CD14-positive monocyte (primary cell): Measurements from ENCODE around the gene MACO1. TPM values are rescaled to one million over a fixed set of nuclear protein-coding genes. Genes with fewer than 3 reads are reported as not detected.

Source experiments
- DNase-seq, 3 donors: peaks; one replicate each; pipeline ENCODE4 v3.0.0-alpha.2; 2011 to 2022
- H2AFZ ChIP-seq: 2 replicates; pipeline ENCODE4 v1.6.0; 2012; ENCODE audit warnings: mild to moderate bottlenecking, low read depth, low read length, inconsistent platforms; ENCODE audit not compliant: insufficient read depth, poor library complexity, severe bottlenecking
- H3K27ac ChIP-seq, 2 donors: 1 replicate in 1 of 2; 2 replicates in 1 of 2; pipeline ENCODE4 v1.5.1; 2012 to 2013; ENCODE audit warnings: low read length in 2 of 2, control low read depth in 1 of 2, inconsistent platforms in 1 of 2, low read depth in 1 of 2, mild to moderate bottlenecking in 1 of 2
- H3K27me3 ChIP-seq, 2 donors: one replicate each; pipeline versions ENCODE4 v1.6.0 to v1.6.1; 2011 to 2013; ENCODE audit warnings: low read length in 2 of 2; ENCODE audit not compliant: control insufficient read depth in 2 of 2, insufficient read depth in 2 of 2
- H3K36me3 ChIP-seq, 2 donors: replicated peaks in 1 of 2; 1 replicate in 1 of 2; 2 replicates in 1 of 2; pipeline versions ENCODE4 v1.5.1 to v1.6.1; 2012 to 2013; ENCODE audit warnings: low read length in 2 of 2, control low read depth in 1 of 2, inconsistent platforms in 1 of 2, mild to moderate bottlenecking in 1 of 2; ENCODE audit not compliant: insufficient read depth in 2 of 2, control insufficient read depth in 1 of 2
- H3K4me1 ChIP-seq, 2 donors: 1 replicate in 1 of 2; 2 replicates in 1 of 2; pipeline versions ENCODE4 v1.5.1 to v1.6.1; 2012 to 2013; ENCODE audit warnings: low read length in 2 of 2, control low read depth in 1 of 2, inconsistent platforms in 1 of 2, mild to moderate bottlenecking in 1 of 2, moderate library complexity in 1 of 2; ENCODE audit not compliant: insufficient read depth in 2 of 2, control insufficient read depth in 1 of 2
- H3K4me2 ChIP-seq: replicated peaks from 2 replicates; pipeline ENCODE3; 2012; ENCODE audit warnings: low read length, moderate library complexity, mild to moderate bottlenecking; ENCODE audit not compliant: poor library complexity, severe bottlenecking; ENCODE audit errors: extremely low read depth
- H3K4me3 ChIP-seq, 3 experiments: fragments of 200-600 bp in 1 of 3; sonication (generic) in 1 of 3; replicated peaks in 1 of 3; 1 replicate in 2 of 3; 2 replicates in 1 of 3; pipeline ENCODE4 v1.5.1; 2011 to 2013; ENCODE audit warnings: low read length in 3 of 3, mild to moderate bottlenecking in 3 of 3, control low read depth in 2 of 3, low read depth in 2 of 3, inconsistent platforms in 1 of 3, moderate library complexity in 1 of 3
- H3K79me2 ChIP-seq: 2 replicates; pipeline ENCODE4 v1.6.0; 2012; ENCODE audit warnings: mild to moderate bottlenecking, control low read depth, inconsistent platforms, low read length, moderate library complexity; ENCODE audit not compliant: insufficient read depth
- H3K9ac ChIP-seq: 2 replicates; pipeline ENCODE4 v1.6.0; 2017; ENCODE audit warnings: low read length, mild to moderate bottlenecking; ENCODE audit not compliant: insufficient read depth, poor library complexity, severe bottlenecking
- H3K9me3 ChIP-seq, 2 donors: replicated peaks in 1 of 2; 1 replicate in 1 of 2; 2 replicates in 1 of 2; pipeline versions ENCODE4 v1.5.1 to v1.6.1; 2012 to 2013; ENCODE audit warnings: low read length in 2 of 2, control low read depth in 1 of 2; ENCODE audit not compliant: control insufficient read depth in 1 of 2, insufficient read depth in 1 of 2
- H4K20me1 ChIP-seq: 2 replicates; pipeline ENCODE4 v1.6.0; 2012; ENCODE audit warnings: mild to moderate bottlenecking, low read length, control low read depth, moderate library complexity; ENCODE audit not compliant: insufficient read depth
- H3K27ac Mint-ChIP-seq, 7 donors: one replicate each; pipeline ENCODE4 v1.8.0; 2020; ENCODE audit warnings: mild to moderate bottlenecking in 7 of 7, mixed read lengths in 7 of 7, moderate library complexity in 6 of 7, inconsistent platforms in 2 of 7
- H3K27me3 Mint-ChIP-seq, 3 donors: one replicate each; pipeline ENCODE4 v1.8.0; 2021 to 2022; ENCODE audit warnings: low read depth in 3 of 3, mild to moderate bottlenecking in 3 of 3, mixed read lengths in 3 of 3, moderate library complexity in 3 of 3, inconsistent platforms in 1 of 3
- H3K36me3 Mint-ChIP-seq, 2 donors: one replicate each; pipeline ENCODE4 v1.8.0; 2020; ENCODE audit warnings: mixed read lengths in 2 of 2, inconsistent platforms in 1 of 2, mild to moderate bottlenecking in 1 of 2
- H3K4me1 Mint-ChIP-seq: one replicate; pipeline ENCODE4 v1.8.0; 2020; ENCODE audit warnings: mild to moderate bottlenecking, mixed read lengths
- H3K4me3 Mint-ChIP-seq, 2 donors: one replicate each; pipeline ENCODE4 v1.8.0; 2020; ENCODE audit warnings: mild to moderate bottlenecking in 2 of 2, mixed read lengths in 2 of 2, moderate library complexity in 1 of 2
- H3K9me3 Mint-ChIP-seq, 7 donors: one replicate each; pipeline ENCODE4 v1.8.0; 2020 to 2022; ENCODE audit warnings: mixed read lengths in 7 of 7, mild to moderate bottlenecking in 6 of 7, moderate library complexity in 6 of 7, inconsistent platforms in 2 of 7
- WGBS: methylation state at CpG from one replicate; pipeline ENCODE4 v1.1.5; 2013; ENCODE audit warnings: missing lambda C conversion rate; ENCODE audit not compliant: insufficient coverage; 5-methylcytosine and 5-hydroxymethylcytosine counted together
- intact Hi-C, 2 donors: fragments of 100-400 bp; cut with micrococcal nuclease; formaldehyde crosslinking; loops; one replicate each; pipeline versions ENCODE4 v1.15.0 to v1.15.1; 2023
- polyA plus RNA-seq, 3 donors: library from polyadenylated mRNA; depleted of rRNA in 1 of 3; unstranded in 2 of 3; stranded (reverse) in 1 of 3; fragments of 300-500 nt in 2 of 3; fragments of >200 nt in 1 of 3; fragmentation: Illumina TruSeq in 2 of 3; gene quantifications; 1 replicate in 2 of 3; 2 replicates in 1 of 3; pipeline ENCODE4 v1.2.3, GENCODE V29; 2012 to 2021
- TF ChIP-seq, protein P1 (sequence below): fragments of 200-600 bp; IDR thresholded peaks from one replicate; pipeline ENCODE4 v1.8.0; 2022; ENCODE audit warnings: antibody characterized with exemption, mild to moderate bottlenecking

Gene MACO1
- polyA plus RNA-seq, 3 donors = 2.6 to 4.1 (median 3.9) TPM

DNA sequence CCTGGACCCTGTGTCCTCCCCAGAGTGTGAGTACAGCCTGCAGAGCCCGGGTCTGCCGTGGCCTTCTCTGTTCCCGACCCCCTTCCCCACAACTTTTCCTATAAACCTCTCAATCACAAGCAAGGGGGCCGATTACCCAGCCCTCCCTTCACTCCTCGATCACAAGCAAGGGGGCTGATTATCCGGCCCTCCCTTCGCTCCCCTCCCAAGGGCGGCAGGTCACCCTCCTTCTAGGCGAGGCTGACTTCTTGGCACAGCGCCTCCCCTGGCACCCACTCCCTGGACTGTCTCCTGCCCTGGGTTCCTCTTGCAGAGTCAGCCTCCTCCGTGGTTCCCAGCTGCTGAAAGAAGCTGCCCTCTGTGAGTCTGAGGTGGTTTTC lies 100.4 kb downstream of the MACO1 start:
- WGBS = 82% methylated on average over 10 of the region's 11 CpGs
- Mint-ChIP-seq H3K36me3 (no peaks in the 10 kb centered on the region), H3K4me1 (no peaks in the 10 kb centered on the region), H3K27me3 (peaks cover 0 to 3% (median 0%) of the 10 kb centered on the region in 3 donors), H3K4me3 (no peak overlapping the region), H3K27ac (no peak overlapping the region), H3K9me3 (peaks cover 0 to 2% (median 0%) of the 10 kb centered on the region in 7 donors)
- Histone ChIP-seq H3K9ac (no peak overlapping the region), H2AFZ (no peak overlapping the region), H3K27ac (no peak overlapping the region), H3K4me2 (no peak overlapping the region), H3K36me3 (no peaks in the 10 kb centered on the region), H4K20me1 (no peaks in the 10 kb centered on the region), H3K4me1 (no peaks in the 10 kb centered on the region), H3K79me2 (no peaks in the 10 kb centered on the region), H3K4me3 (no peak overlapping the region), H3K27me3 (no peaks in the 10 kb centered on the region), H3K9me3 (no peaks in the 10 kb centered on the region)
- intact Hi-C loops = no loop called here
- DNase-seq = no peak
- TF ChIP-seq, protein P1, sequence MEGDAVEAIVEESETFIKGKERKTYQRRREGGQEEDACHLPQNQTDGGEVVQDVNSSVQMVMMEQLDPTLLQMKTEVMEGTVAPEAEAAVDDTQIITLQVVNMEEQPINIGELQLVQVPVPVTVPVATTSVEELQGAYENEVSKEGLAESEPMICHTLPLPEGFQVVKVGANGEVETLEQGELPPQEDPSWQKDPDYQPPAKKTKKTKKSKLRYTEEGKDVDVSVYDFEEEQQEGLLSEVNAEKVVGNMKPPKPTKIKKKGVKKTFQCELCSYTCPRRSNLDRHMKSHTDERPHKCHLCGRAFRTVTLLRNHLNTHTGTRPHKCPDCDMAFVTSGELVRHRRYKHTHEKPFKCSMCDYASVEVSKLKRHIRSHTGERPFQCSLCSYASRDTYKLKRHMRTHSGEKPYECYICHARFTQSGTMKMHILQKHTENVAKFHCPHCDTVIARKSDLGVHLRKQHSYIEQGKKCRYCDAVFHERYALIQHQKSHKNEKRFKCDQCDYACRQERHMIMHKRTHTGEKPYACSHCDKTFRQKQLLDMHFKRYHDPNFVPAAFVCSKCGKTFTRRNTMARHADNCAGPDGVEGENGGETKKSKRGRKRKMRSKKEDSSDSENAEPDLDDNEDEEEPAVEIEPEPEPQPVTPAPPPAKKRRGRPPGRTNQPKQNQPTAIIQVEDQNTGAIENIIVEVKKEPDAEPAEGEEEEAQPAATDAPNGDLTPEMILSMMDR = no peak

DNA sequence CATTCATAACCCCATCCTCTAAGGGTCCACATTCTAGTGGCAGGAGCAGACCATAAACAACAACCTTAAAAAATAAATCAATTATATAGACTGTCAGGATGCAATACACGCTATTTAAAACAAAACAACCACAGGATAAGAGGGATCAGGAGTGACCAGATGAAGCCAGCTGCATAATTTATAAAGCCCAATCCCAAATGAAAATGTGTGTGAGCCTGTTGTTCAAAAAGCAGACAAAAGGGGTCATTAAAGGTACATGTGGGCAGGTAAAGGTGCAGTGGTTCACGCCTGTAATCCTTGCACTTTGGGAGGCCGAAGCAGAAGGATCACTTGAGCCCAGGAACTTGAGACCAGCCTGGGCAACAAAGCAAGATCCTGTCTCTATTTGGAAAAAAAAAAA lies 102.3 kb downstream of the MACO1 start:
- peaks cover 8% of the 10 kb centered on the region for H3K4me1 Mint-ChIP-seq
- no peaks in the 10 kb centered on the region for H4K20me1 ChIP-seq
- no peak overlapping the region for H3K4me2 ChIP-seq
- H3K4me1 ChIP-seq = peaks cover 6 to 7% of the 10 kb centered on the region in 2 donors
- intact Hi-C loops = no loop called here
- no peaks in the 10 kb centered on the region for H3K79me2 ChIP-seq
- no peaks in the 10 kb centered on the region for H3K36me3 ChIP-seq
- H3K4me3 Mint-ChIP-seq = no peak overlapping the region
- no peaks in the 10 kb centered on the region for H3K9me3 ChIP-seq
- H3K27me3 ChIP-seq = no peaks in the 10 kb centered on the region
- no peak overlapping the region for H3K27ac ChIP-seq
- H3K9ac ChIP-seq = no peak overlapping the region
- TF ChIP-seq, protein P1 = no peak
- whole genome bisulfite sequencing = 100% methylated on average over 2 of the region's 3 CpGs
- no peak overlapping the region for H3K4me3 ChIP-seq
- H3K9me3 Mint-ChIP-seq = peaks cover 0 to 2% (median 0%) of the 10 kb centered on the region in 7 donors
- H3K27me3 Mint-ChIP-seq = peaks cover 2 to 4% (median 2%) of the 10 kb centered on the region in 3 donors
- no peak overlapping the region for H3K27ac Mint-ChIP-seq
- DNase-seq = no peak
- no peaks in the 10 kb centered on the region for H3K36me3 Mint-ChIP-seq
- H2AFZ ChIP-seq = no peak overlapping the region
